HCT116 (cell line): ENCODE data around the gene CLDN9.

Source experiments
- CEBPB ChIP-seq: IDR thresholded peaks from 2 replicates; pipeline ENCODE4 v1.6.1; 2012; ENCODE audit warnings: low read depth
- CTCF ChIP-seq, 3 experiments: fragments of 200-600 bp in 1 of 3; sonication (generic) in 1 of 3; IDR thresholded peaks in 2 of 3; conservative IDR thresholded peaks in 1 of 3; 2 replicates each; pipeline ENCODE4 v1.5.1; 2012 to 2017; ENCODE audit warnings: low read depth in 2 of 3, low read length in 2 of 3, antibody characterized with exemption in 1 of 3, borderline replicate concordance in 1 of 3, control low read depth in 1 of 3, mild to moderate bottlenecking in 1 of 3, mixed read lengths in 1 of 3, mixed run types in 1 of 3, moderate library complexity in 1 of 3; ENCODE audit not compliant: insufficient read depth in 1 of 3
- EZH2 ChIP-seq: fragments of 200-600 bp; sonication (generic); IDR thresholded peaks from 2 replicates; pipeline ENCODE4 v1.6.1; 2017; ENCODE audit warnings: antibody characterized with exemption, mixed run types
- EZH2phosphoT487 ChIP-seq: fragments of 200-600 bp; IDR thresholded peaks from 2 replicates; pipeline ENCODE4 v1.6.1; 2018; ENCODE audit warnings: antibody characterized with exemption, borderline replicate concordance
- JUND ChIP-seq: IDR thresholded peaks from 2 replicates; pipeline ENCODE4 v1.6.1; 2012
- POLR2A ChIP-seq: IDR thresholded peaks from 2 replicates; pipeline ENCODE4 v1.7.0; 2011; ENCODE audit warnings: borderline replicate concordance; ENCODE audit not compliant: insufficient read depth, insufficient read length; ENCODE audit errors: extremely low read depth
- POLR2AphosphoS5 ChIP-seq: IDR thresholded peaks from 2 replicates; pipeline ENCODE4 v1.6.1; 2011; ENCODE audit warnings: mild to moderate bottlenecking, low read depth, low read length, moderate library complexity
- RAD21 ChIP-seq: IDR thresholded peaks from 2 replicates; pipeline ENCODE4 v1.6.1; 2012; ENCODE audit warnings: low read depth, mild to moderate bottlenecking
- SIN3A ChIP-seq: IDR thresholded peaks from 2 replicates; pipeline ENCODE4 v1.6.1; 2012; ENCODE audit warnings: low read depth
- YY1 ChIP-seq: IDR thresholded peaks from 2 replicates; pipeline ENCODE4 v1.6.1; 2011; ENCODE audit warnings: low read length, low read depth, moderate library complexity, mild to moderate bottlenecking; ENCODE audit not compliant: insufficient replicate concordance; ENCODE audit errors: extremely low read depth
- ZBTB33 ChIP-seq: IDR thresholded peaks from 2 replicates; pipeline ENCODE4 v1.6.1; 2011; ENCODE audit warnings: mild to moderate bottlenecking, low read length, moderate library complexity; ENCODE audit not compliant: insufficient replicate concordance; ENCODE audit errors: extremely low read depth
- ZFX ChIP-seq: fragments of 450-650 bp; IDR thresholded peaks from 2 replicates; pipeline ENCODE4 v1.6.1; 2017
- TF ChIP-seq, protein P1 (sequence below): IDR thresholded peaks from 2 replicates; pipeline ENCODE4 v1.6.1; 2012; ENCODE audit warnings: low read depth
- TF ChIP-seq, protein P2 (sequence below): IDR thresholded peaks from 2 replicates; pipeline ENCODE4 v1.6.1; 2012

- TF ChIP-seq CTCF (IDR thresholded peaks at IDR 0.05 in 2 of 3, conservative IDR thresholded peaks at IDR 0.05 in 1 of 3; ENCODE audit: borderline replicate concordance in 1 of 3, insufficient read depth in 1 of 3, low read depth in 2 of 3, low read length in 2 of 3) (no peak), SIN3A (no peak), ZBTB33 (no peak), POLR2A (no peak), POLR2AphosphoS5 (no peak), JUND (no peak), EZH2phosphoT487 (no peak), EZH2 (no peak), CEBPB (no peak), YY1 (no peak), RAD21 (no peak), ZFX (no peak)
- TF ChIP-seq, protein P1, sequence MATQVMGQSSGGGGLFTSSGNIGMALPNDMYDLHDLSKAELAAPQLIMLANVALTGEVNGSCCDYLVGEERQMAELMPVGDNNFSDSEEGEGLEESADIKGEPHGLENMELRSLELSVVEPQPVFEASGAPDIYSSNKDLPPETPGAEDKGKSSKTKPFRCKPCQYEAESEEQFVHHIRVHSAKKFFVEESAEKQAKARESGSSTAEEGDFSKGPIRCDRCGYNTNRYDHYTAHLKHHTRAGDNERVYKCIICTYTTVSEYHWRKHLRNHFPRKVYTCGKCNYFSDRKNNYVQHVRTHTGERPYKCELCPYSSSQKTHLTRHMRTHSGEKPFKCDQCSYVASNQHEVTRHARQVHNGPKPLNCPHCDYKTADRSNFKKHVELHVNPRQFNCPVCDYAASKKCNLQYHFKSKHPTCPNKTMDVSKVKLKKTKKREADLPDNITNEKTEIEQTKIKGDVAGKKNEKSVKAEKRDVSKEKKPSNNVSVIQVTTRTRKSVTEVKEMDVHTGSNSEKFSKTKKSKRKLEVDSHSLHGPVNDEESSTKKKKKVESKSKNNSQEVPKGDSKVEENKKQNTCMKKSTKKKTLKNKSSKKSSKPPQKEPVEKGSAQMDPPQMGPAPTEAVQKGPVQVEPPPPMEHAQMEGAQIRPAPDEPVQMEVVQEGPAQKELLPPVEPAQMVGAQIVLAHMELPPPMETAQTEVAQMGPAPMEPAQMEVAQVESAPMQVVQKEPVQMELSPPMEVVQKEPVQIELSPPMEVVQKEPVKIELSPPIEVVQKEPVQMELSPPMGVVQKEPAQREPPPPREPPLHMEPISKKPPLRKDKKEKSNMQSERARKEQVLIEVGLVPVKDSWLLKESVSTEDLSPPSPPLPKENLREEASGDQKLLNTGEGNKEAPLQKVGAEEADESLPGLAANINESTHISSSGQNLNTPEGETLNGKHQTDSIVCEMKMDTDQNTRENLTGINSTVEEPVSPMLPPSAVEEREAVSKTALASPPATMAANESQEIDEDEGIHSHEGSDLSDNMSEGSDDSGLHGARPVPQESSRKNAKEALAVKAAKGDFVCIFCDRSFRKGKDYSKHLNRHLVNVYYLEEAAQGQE = no peak
- TF ChIP-seq, protein P2, sequence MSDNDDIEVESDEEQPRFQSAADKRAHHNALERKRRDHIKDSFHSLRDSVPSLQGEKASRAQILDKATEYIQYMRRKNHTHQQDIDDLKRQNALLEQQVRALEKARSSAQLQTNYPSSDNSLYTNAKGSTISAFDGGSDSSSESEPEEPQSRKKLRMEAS = no peak
Measured at GRCh38 chr16:2986623-2987188, 26.0 kb upstream of the CLDN9 start.
